ENCODE data around the gene KIAA0319L. TPM values are rescaled to one million over a fixed set of nuclear protein-coding genes. Genes with fewer than 3 reads are reported as not detected.

KIAA0319L gene
- total and polyA plus RNA-seq, 2 donors from 2014 or later, result 30.3 to 73.0 TPM

- no peak for TF ChIP-seq CTCF (IDR thresholded peaks at IDR 0.05; ENCODE audit: borderline replicate concordance, extremely low read depth, insufficient read depth)
- intact Hi-C loops (cut with DNase I), result no loop called here
- Histone ChIP-seq H3K4me3 (ENCODE audit: low read length in 3 of 3) (no peak overlapping the region), H3K36me3 (ENCODE audit: control insufficient read depth in 2 of 3, insufficient read depth in 3 of 3, low read length in 3 of 3) (no peaks in the 10 kb centered on the region), H3K27ac (ENCODE audit: low read depth in 2 of 2, low read length in 2 of 2) (no peak overlapping the region), H3K4me1 (ENCODE audit: control insufficient read depth in 2 of 3, insufficient read depth in 2 of 3, low read depth in 1 of 3, low read length in 3 of 3) (peaks cover 0 to 4% (median 0%) of the 10 kb centered on the region in 3 donors), H3K9ac (ENCODE audit: low read length in 3 of 3) (no peak overlapping the region), H3K27me3 (ENCODE audit: control insufficient read depth, insufficient read depth, low read length) (no peaks in the 10 kb centered on the region), H3K9me3 (ENCODE audit: control insufficient read depth in 2 of 3, insufficient read depth in 1 of 3, low read length in 3 of 3) (peaks cover 0 to 4% (median 0%) of the 10 kb centered on the region in 3 donors)
- FAIRE-seq, result no peak
- no peak for DNase-seq
Measured at GRCh38 chr1:35519432-35519831, 37.8 kb downstream of the KIAA0319L start.

DNA sequence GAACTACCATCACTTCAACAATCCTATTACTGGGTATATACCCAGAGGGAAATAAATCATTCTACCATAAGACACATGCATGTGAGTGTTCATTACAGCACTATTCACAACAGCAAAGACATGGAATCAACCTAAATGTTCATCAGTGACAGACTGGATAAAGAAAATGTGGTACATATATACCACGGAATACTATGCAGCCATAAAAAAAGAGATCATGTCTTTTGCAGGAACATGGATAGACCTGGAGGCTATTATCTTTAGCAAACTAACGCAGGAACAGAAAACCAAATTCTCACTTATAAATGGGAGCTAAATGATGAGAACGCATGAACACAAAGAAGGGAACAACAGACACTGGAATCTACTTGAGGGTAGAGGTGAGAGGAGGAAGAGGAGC, 39.0 kb downstream of the KIAA0319L start:
- Histone ChIP-seq H3K4me1 (ENCODE audit: control insufficient read depth in 2 of 3, insufficient read depth in 2 of 3, low read depth in 1 of 3, low read length in 3 of 3) (peaks cover 0 to 4% (median 0%) of the 10 kb centered on the region in 3 donors), H3K27me3 (ENCODE audit: control insufficient read depth, insufficient read depth, low read length) (no peaks in the 10 kb centered on the region), H3K9ac (ENCODE audit: low read length in 3 of 3) (no peak overlapping the region), H3K27ac (ENCODE audit: low read depth in 2 of 2, low read length in 2 of 2) (no peak overlapping the region), H3K4me3 (ENCODE audit: low read length in 3 of 3) (no peak overlapping the region), H3K9me3 (ENCODE audit: control insufficient read depth in 2 of 3, insufficient read depth in 1 of 3, low read length in 3 of 3) (peaks cover 0 to 4% (median 0%) of the 10 kb centered on the region in 3 donors), H3K36me3 (ENCODE audit: control insufficient read depth in 2 of 3, insufficient read depth in 3 of 3, low read length in 3 of 3) (no peaks in the 10 kb centered on the region)
- DNase-seq, result no peak
- no peak for TF ChIP-seq CTCF (IDR thresholded peaks at IDR 0.05; ENCODE audit: borderline replicate concordance, extremely low read depth, insufficient read depth)
- FAIRE-seq, result no peak
- intact Hi-C loops (cut with DNase I), result no loop called here

DNA sequence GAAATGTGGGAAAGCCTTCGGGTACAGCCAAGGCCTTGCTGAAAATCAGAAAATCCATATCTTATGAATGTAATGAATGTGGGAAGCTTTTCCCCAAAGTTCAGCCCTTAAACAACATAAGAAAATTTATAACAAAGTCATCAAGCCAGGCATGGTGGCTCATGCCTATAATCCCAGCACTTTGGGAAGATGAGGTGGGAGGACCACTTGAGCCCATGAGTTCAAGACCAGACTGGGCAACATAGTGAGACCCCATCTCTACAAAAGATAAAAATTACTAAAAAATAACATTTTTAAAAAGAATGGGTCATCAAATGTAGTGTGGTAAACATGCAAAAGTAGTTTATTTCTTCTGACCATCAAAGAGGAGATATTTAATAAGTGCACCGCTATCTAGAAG, 45.9 kb downstream of the KIAA0319L start:
- Histone ChIP-seq H3K9ac (ENCODE audit: low read length in 3 of 3) (no peak overlapping the region), H3K9me3 (ENCODE audit: control insufficient read depth in 2 of 3, insufficient read depth in 1 of 3, low read length in 3 of 3) (peaks cover 0 to 4% (median 0%) of the 10 kb centered on the region in 3 donors), H3K36me3 (ENCODE audit: control insufficient read depth in 2 of 3, insufficient read depth in 3 of 3, low read length in 3 of 3) (peaks cover 0 to 3% (median 0%) of the 10 kb centered on the region in 3 donors), H3K27ac (ENCODE audit: low read depth in 2 of 2, low read length in 2 of 2) (no peak overlapping the region), H3K4me1 (ENCODE audit: control insufficient read depth in 2 of 3, insufficient read depth in 2 of 3, low read depth in 1 of 3, low read length in 3 of 3) (peaks cover 0 to 16% (median 12%) of the 10 kb centered on the region in 3 donors), H3K27me3 (ENCODE audit: control insufficient read depth, insufficient read depth, low read length) (no peaks in the 10 kb centered on the region), H3K4me3 (ENCODE audit: low read length in 3 of 3) (no peak overlapping the region)
- no peak for DNase-seq
- no peak for FAIRE-seq
- TF ChIP-seq CTCF (IDR thresholded peaks at IDR 0.05; ENCODE audit: borderline replicate concordance, extremely low read depth, insufficient read depth), result no peak
- intact Hi-C loops (cut with DNase I), result no loop called here

GRCh38 chr1:35509558-35509957, 47.6 kb downstream of the KIAA0319L start:
- FAIRE-seq (no peak), DNase-seq (no peak)
- intact Hi-C loops (cut with DNase I), result no loop called here
- no peaks in the 10 kb centered on the region for H3K9me3 ChIP-seq (ENCODE audit: control insufficient read depth in 2 of 3, insufficient read depth in 1 of 3, low read length in 3 of 3)
- H3K9ac ChIP-seq (ENCODE audit: low read length in 3 of 3), result no peak overlapping the region
- H3K4me1 ChIP-seq (ENCODE audit: control insufficient read depth in 2 of 3, insufficient read depth in 2 of 3, low read depth in 1 of 3, low read length in 3 of 3), result peaks cover 0 to 19% (median 14%) of the 10 kb centered on the region in 3 donors
- no peaks in the 10 kb centered on the region for H3K27me3 ChIP-seq (ENCODE audit: control insufficient read depth, insufficient read depth, low read length)
- no peak overlapping the region for H3K27ac ChIP-seq (ENCODE audit: low read depth in 2 of 2, low read length in 2 of 2)
- no peak overlapping the region for H3K4me3 ChIP-seq (ENCODE audit: low read length in 3 of 3)
- TF ChIP-seq CTCF (IDR thresholded peaks at IDR 0.05; ENCODE audit: borderline replicate concordance, extremely low read depth, insufficient read depth), result no peak
- peaks cover 0 to 4% (median 0%) of the 10 kb centered on the region in 3 donors for H3K36me3 ChIP-seq (ENCODE audit: control insufficient read depth in 2 of 3, insufficient read depth in 3 of 3, low read length in 3 of 3)

All from kidney (tissue), 14 donors.